GM12892 (cell line): ENCODE measurements around the gene HOXB5.

ENCODE experiments used
- DNase-seq: peaks from one replicate; pipeline ENCODE4 v3.0.0; 2011; ENCODE audit not compliant: insufficient read length
- FAIRE-seq: peaks from 2 replicates; lab custom pipeline; 2011; peaks lifted over from hg19 to GRCh38; lab: Jason Lieb, UNC
- POLR2A ChIP-seq: IDR thresholded peaks from 2 replicates; pipeline ENCODE4 v1.6.1; 2011; ENCODE audit warnings: low read depth, low read length, control low read depth
- POLR2AphosphoS5 ChIP-seq: IDR thresholded peaks from 2 replicates; pipeline ENCODE4 v1.6.1; 2011; ENCODE audit warnings: low read depth, low read length, control low read depth
- TAF1 ChIP-seq: IDR thresholded peaks from 2 replicates; pipeline ENCODE4 v1.6.1; 2011; ENCODE audit warnings: low read depth, mild to moderate bottlenecking, control low read depth, low read length, borderline replicate concordance

HOXB5 gene

DNA sequence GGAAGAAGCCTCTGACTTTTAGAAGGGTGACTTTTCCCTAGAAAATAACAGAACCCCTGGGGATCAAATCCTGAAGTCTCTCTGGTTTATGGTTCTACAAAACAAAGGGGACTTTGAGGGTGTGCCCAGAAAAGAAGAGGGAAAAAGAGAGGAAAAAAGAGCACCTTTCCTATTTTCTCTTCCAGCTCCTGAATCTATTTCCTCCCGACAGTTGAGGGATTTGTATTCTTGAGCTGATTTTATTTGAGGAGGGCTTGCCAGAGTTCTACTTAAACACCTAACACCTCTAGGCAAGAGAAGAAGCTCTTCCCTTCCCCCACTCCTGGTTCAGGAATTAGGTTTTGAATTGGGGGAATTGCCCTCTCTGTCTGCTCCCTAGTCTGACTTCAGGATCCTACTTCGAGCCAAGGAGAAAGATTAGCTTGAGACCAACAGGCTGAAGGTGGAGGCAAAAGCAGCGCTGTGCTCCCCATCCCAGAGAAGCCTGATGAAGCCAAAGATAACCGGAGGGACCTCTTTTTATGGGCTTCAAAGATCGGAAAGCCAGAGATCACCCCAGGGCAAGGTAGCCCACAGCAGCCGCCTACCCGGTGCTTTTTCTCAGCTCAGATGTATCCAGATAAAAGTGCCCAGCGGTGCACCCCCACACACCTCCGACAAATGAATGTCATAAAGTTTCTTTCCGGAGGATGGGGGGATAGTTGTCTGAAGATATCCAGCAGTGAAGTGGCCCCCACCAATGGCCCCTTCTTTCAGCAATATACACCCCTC is 4.3 kb downstream of the HOXB5 start:
- DNase-seq: no peak
- FAIRE-seq: no peak
- TF ChIP-seq POLR2A: no peak
- TF ChIP-seq TAF1: no peak
- TF ChIP-seq POLR2AphosphoS5: no peak

GRCh38 chr17:48588528-48588927 is 5.1 kb downstream of the HOXB5 start:
- TF ChIP-seq POLR2AphosphoS5: no peak
- no peak for TF ChIP-seq TAF1
- TF ChIP-seq POLR2A: no peak
- no peak for DNase-seq
- no peak for FAIRE-seq

GRCh38 chr17:48588074-48588415 is 5.5 kb downstream of the HOXB5 start:
- FAIRE-seq (no peak), DNase-seq (no peak)

DNA sequence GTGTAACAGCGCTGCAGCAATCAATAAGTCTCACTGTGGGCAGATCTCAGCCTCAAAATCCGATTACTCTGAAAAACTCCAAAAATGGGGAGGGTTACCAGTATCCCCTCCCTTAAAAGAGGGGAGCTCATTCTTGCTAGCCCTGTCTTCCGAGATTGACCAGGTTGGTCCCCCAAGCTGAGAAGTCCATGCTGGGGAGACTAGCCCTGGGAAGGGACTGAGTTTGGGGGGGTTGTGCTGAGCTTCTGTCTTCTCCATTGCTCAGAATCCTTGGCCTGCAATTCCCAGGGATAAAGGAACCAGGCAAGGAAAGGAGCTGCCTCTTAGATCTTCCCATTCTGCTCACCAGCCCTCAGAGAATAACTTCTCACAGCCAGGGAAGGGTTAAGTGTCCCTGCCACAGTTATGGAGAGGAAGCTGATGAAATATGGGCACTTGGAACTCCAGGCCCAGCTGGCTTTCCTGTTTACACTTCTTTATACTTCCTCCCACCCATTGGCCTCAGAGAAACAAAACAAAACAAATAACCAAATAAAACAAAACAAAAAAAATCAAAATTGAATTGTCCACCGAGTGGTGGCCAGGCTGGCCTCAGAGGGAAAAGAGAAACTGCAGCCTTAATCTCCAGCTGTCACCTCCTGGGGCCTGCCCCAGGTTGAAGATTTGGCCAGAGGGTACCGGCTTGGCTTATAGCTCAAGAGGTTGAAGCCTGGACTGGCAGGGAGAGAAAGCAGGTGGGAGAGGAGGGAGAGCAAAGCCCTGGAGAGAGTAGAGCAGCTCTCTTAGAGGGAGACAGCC is 6.1 kb downstream of the HOXB5 start:
- DNase-seq (no peak), FAIRE-seq (no peak)
- TF ChIP-seq POLR2A: no peak
- no peak for TF ChIP-seq POLR2AphosphoS5
- no peak for TF ChIP-seq TAF1

More at GRCh38 chr17:48588074-48588415, 5.5 kb downstream of the HOXB5 start:
- TF ChIP-seq POLR2A (no peak), TAF1 (no peak), POLR2AphosphoS5 (no peak)

- DNase-seq (peak; percentile 58), FAIRE-seq (peak; percentile 78)
- TF ChIP-seq POLR2A (no peak), POLR2AphosphoS5 (no peak), TAF1 (no peak)
Measured at GRCh38 chr17:48586355-48587258, 7.0 kb downstream of the HOXB5 start.

- DNase-seq (no peak), FAIRE-seq (no peak)
- TF ChIP-seq TAF1: no peak
- no peak for TF ChIP-seq POLR2A
- no peak for TF ChIP-seq POLR2AphosphoS5
Measured at GRCh38 chr17:48584223-48584741, 9.3 kb downstream of the HOXB5 start.

DNA sequence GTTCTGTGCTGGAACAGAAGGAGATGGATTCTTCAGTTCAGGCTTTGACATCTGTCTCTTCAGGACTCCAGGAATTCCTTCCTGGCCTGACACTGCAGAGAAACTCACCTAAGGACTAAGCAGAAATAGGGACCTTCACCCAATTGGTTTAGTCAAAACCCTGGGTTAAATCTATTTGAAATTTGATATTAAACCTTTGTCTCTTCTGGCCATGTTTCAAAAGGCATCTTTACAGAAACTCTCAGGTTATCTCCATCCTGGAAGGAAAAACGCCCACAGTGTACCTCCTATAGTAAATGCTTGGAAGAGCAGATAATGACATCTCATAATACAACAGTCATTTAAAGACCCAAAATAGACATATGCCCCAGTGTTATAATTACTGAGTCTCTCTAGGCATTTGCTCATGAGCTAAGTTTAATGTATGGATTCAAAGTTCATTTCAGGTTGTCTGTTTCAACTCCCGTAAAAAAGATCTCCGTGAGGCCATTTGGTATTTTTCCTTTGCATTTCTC is 9.8 kb downstream of the HOXB5 start:
- FAIRE-seq (no peak), DNase-seq (no peak)
- TF ChIP-seq TAF1 (no peak), POLR2A (no peak), POLR2AphosphoS5 (no peak)

DNA sequence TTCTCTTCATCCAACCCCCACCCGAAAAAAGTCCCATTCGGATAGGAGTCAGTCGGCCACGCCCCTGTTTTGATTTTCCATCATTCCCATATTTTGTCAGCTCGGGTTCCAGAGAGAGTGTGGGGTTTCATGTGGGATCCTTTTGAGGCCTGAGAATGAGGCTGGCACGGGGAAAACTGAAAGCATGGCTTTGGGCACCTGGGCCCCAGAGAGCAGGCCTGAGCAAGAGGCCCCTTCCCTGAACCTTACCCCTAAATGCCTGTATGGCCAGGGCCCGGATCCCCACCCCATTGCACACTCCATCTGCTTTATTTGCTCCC is 10.9 kb downstream of the HOXB5 start:
- no peak for TF ChIP-seq POLR2A
- no peak for TF ChIP-seq TAF1
- TF ChIP-seq POLR2AphosphoS5: no peak
- FAIRE-seq (no peak), DNase-seq (no peak)

- TF ChIP-seq POLR2A (no peak), POLR2AphosphoS5 (no peak), TAF1 (no peak)
- DNase-seq (no peak), FAIRE-seq (no peak)
Measured at GRCh38 chr17:48579760-48580554, 13.6 kb downstream of the HOXB5 start.

DNA sequence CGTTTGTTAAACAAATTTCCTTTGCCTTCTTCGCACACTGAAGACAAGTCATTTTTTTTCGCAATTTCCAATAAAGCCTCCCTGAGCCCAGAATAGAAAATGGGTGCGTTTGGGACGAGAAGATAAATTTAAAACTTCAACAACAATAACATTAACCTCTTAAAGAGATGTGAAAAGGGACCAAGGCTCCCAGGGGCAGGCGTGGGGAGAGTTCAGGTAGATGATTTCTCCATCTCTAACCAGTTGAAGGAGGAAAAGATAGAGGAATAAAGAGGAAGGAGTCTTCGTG is 14.2 kb downstream of the HOXB5 start:
- FAIRE-seq (no peak), DNase-seq (no peak)
- no peak for TF ChIP-seq POLR2AphosphoS5
- no peak for TF ChIP-seq POLR2A
- no peak for TF ChIP-seq TAF1
